Right atrium auricular region (tissue), 2 donors: ENCODE data around the gene FKBP10. TPM values are rescaled to one million over a fixed set of nuclear protein-coding genes. Genes with fewer than 3 reads are reported as not detected.
A peak's percentile ranks its signal among the peaks of the same experiment; 100 is the strongest.

Experiments used
- DNase-seq: peaks from one replicate; pipeline ENCODE4 v3.0.0-alpha.2; 2019; ENCODE audit warnings: low spot score
- H3K27ac ChIP-seq, 2 donors: fragments of 200-600 bp; sonication (generic); 1 replicate in 1 of 2; 2 replicates in 1 of 2; pipeline ENCODE4 v1.5.1; 2016 to 2019
- H3K27me3 ChIP-seq, 2 donors: fragments of 200-600 bp; sonication (generic); one replicate each; pipeline versions ENCODE4 v1.5.1 to v1.6.0; 2017 to 2019
- H3K36me3 ChIP-seq: fragments of 200-600 bp; sonication (generic); one replicate; pipeline ENCODE4 v1.5.1; 2016
- H3K4me1 ChIP-seq, 2 donors: fragments of 200-600 bp; sonication (generic); one replicate each; pipeline versions ENCODE4 v1.5.1 to v1.6.0; 2017 to 2019
- H3K4me3 ChIP-seq, 2 donors: fragments of 200-600 bp; sonication (generic); 1 replicate in 1 of 2; 2 replicates in 1 of 2; pipeline ENCODE4 v1.5.1; 2017 to 2019; ENCODE audit warnings: mild to moderate bottlenecking in 1 of 2, moderate library complexity in 1 of 2
- H3K9me3 ChIP-seq, 2 donors: fragments of 200-600 bp; sonication (generic); one replicate each; pipeline ENCODE4 v1.5.1; 2019
- CTCF ChIP-seq, 2 donors: fragments of 200-600 bp; sonication (generic); IDR thresholded peaks; one replicate each; pipeline ENCODE4 v1.5.1; 2019; ENCODE audit warnings: antibody characterized with exemption in 2 of 2
- total RNA-seq, 2 donors: library from RNA; depleted of rRNA; stranded (reverse); fragments of >200 nt; gene quantifications; one replicate each; pipeline ENCODE4 v1.1.0, GENCODE V29; 2016

Gene FKBP10
- total RNA-seq, 2 donors from 2014 or later = 24.7 to 35.1 TPM

- no peak for TF ChIP-seq CTCF (IDR thresholded peaks at IDR 0.05)
- Histone ChIP-seq H3K4me3 (no peak overlapping the region), H3K27ac (peak overlapping the region; percentile 88 to 95), H3K9me3 (no peaks in the 10 kb centered on the region), H3K27me3 (no peaks in the 10 kb centered on the region), H3K36me3 (no peaks in the 10 kb centered on the region), H3K4me1 (peaks cover 0 to 32% of the 10 kb centered on the region in 2 donors)
- DNase-seq = no peak
Observed at GRCh38 chr17:41794540-41794975, 18.2 kb upstream of the FKBP10 start.

- Histone ChIP-seq H3K27ac (no peak overlapping the region), H3K36me3 (no peaks in the 10 kb centered on the region), H3K4me3 (no peak overlapping the region), H3K4me1 (peaks cover 0 to 40% of the 10 kb centered on the region in 2 donors), H3K27me3 (no peaks in the 10 kb centered on the region), H3K9me3 (no peaks in the 10 kb centered on the region)
- TF ChIP-seq CTCF (IDR thresholded peaks at IDR 0.05) = no peak
- DNase-seq = no peak
Observed at GRCh38 chr17:41796121-41796895, 16.5 kb upstream of the FKBP10 start.

- Histone ChIP-seq H3K36me3 (no peaks in the 10 kb centered on the region), H3K4me1 (peaks cover 0 to 34% of the 10 kb centered on the region in 2 donors), H3K4me3 (no peak overlapping the region), H3K27ac (no peak overlapping the region), H3K9me3 (no peaks in the 10 kb centered on the region), H3K27me3 (no peaks in the 10 kb centered on the region)
- DNase-seq = no peak
- TF ChIP-seq CTCF (IDR thresholded peaks at IDR 0.05) = no peak
Observed at GRCh38 chr17:41797377-41797776, 15.4 kb upstream of the FKBP10 start.

GRCh38 chr17:41799366-41799765 is 13.4 kb upstream of the FKBP10 start:
- no peaks in the 10 kb centered on the region for H3K36me3 ChIP-seq
- no peak for TF ChIP-seq CTCF (IDR thresholded peaks at IDR 0.05)
- no peak for DNase-seq
- H3K27ac ChIP-seq = no peak overlapping the region
- no peaks in the 10 kb centered on the region for H3K9me3 ChIP-seq
- H3K4me3 ChIP-seq = no peak overlapping the region
- no peaks in the 10 kb centered on the region for H3K27me3 ChIP-seq
- H3K4me1 ChIP-seq = peaks cover 0 to 14% of the 10 kb centered on the region in 2 donors

GRCh38 chr17:41800601-41801373 is 12.0 kb upstream of the FKBP10 start:
- no peak for DNase-seq
- peaks cover 0 to 11% of the 10 kb centered on the region in 2 donors for H3K4me1 ChIP-seq
- no peaks in the 10 kb centered on the region for H3K9me3 ChIP-seq
- peaks cover 5% of the 10 kb centered on the region for H3K36me3 ChIP-seq
- H3K27ac ChIP-seq = no peak overlapping the region
- no peak overlapping the region for H3K4me3 ChIP-seq
- H3K27me3 ChIP-seq = no peaks in the 10 kb centered on the region
- TF ChIP-seq CTCF (IDR thresholded peaks at IDR 0.05) = no peak
